IMR-90 (cell line): ENCODE results near the gene DLK2. TPM values are rescaled to one million over a fixed set of nuclear protein-coding genes. Genes with fewer than 3 reads are reported as not detected.
"Not testable (repeated sequence)": the region's sequence is repeated elsewhere in the genome, so short reads cannot be mapped to it uniquely, and the experiment has no call there.

Experiments
- ATAC-seq: fragments of 200-7000 bp; cut with Tn5 transposase; 2 replicates; pipeline ENCODE4 v1.9.1; 2020; ENCODE audit warnings: low read depth, mild to moderate bottlenecking, moderate library complexity
- BruUV-seq: library from RNA; stranded (reverse); fragments of 400-500 nt; replicated peaks from 2 replicates; lab custom pipeline; 2021; lab: Mats Ljungman, UMichigan
- CTCF ChIA-PET: fragments of 300-600 bp; formaldehyde crosslinking; extraction: SDS; loops from one replicate; lab custom pipeline; 2021; ENCODE audit warnings: antibody characterized with exemption; lab: Yijun Ruan, JAX
- POLR2A ChIA-PET: fragments of 300-600 bp; sonication (Branson Sonifier 250); formaldehyde crosslinking; loops from one replicate; lab custom pipeline; 2022; ENCODE audit warnings: antibody characterized with exemption; ENCODE audit not compliant: unreplicated experiment; lab: Charles Lee
- DNase-seq: peaks from one replicate; pipeline ENCODE4 v3.0.0; 2013
- H2AFZ ChIP-seq: replicated peaks from 2 replicates; pipeline ENCODE3; 2013; ENCODE audit warnings: low read length, mild to moderate bottlenecking; ENCODE audit not compliant: poor library complexity
- H2AK5ac ChIP-seq: 2 replicates; pipeline ENCODE4 v1.6.1; 2013; ENCODE audit warnings: low read depth, low read length, inconsistent platforms
- H2AK9ac ChIP-seq: replicated peaks from 2 replicates; pipeline ENCODE3; 2013; ENCODE audit warnings: mild to moderate bottlenecking, low read depth, low read length, moderate library complexity; ENCODE audit not compliant: poor library complexity
- H2BK120ac ChIP-seq: 2 replicates; pipeline ENCODE4 v1.6.1; 2013; ENCODE audit warnings: low read depth, low read length, inconsistent platforms
- H2BK15ac ChIP-seq: 3 replicates; pipeline ENCODE4 v1.6.1; 2013; ENCODE audit warnings: low read depth, low read length, inconsistent platforms
- H2BK20ac ChIP-seq: 2 replicates; pipeline ENCODE4 v1.6.1; 2013; ENCODE audit warnings: low read depth, mild to moderate bottlenecking, inconsistent platforms, low read length, moderate library complexity
- H2BK5ac ChIP-seq: 2 replicates; pipeline ENCODE4 v1.6.1; 2013; ENCODE audit warnings: mild to moderate bottlenecking, low read depth, low read length, inconsistent platforms; ENCODE audit not compliant: poor library complexity, severe bottlenecking
- H3K14ac ChIP-seq: replicated peaks from 2 replicates; pipeline ENCODE4 v1.6.1; 2013; ENCODE audit warnings: low read depth, low read length, inconsistent platforms
- H3K18ac ChIP-seq: 2 replicates; pipeline ENCODE4 v1.6.1; 2013; ENCODE audit warnings: low read depth, low read length, control low read depth
- H3K23ac ChIP-seq: 2 replicates; pipeline ENCODE4 v1.6.1; 2013; ENCODE audit warnings: low read depth, low read length, inconsistent platforms
- H3K27ac ChIP-seq: 2 replicates; pipeline ENCODE4 v1.5.1; 2013; ENCODE audit warnings: mild to moderate bottlenecking, control low read depth, low read length; ENCODE audit not compliant: insufficient read depth
- H3K27me3 ChIP-seq: 2 replicates; pipeline ENCODE4 v1.6.1; 2013; ENCODE audit warnings: low read length; ENCODE audit not compliant: control insufficient read depth, insufficient read depth
- H3K36me3 ChIP-seq: 2 replicates; pipeline ENCODE4 v1.6.1; 2013; ENCODE audit warnings: low read length, mixed read lengths; ENCODE audit not compliant: control insufficient read depth, insufficient read depth
- H3K4ac ChIP-seq: 2 replicates; pipeline ENCODE4 v1.6.1; 2013; ENCODE audit warnings: low read depth, low read length, inconsistent platforms
- H3K4me1 ChIP-seq: 2 replicates; pipeline ENCODE4 v1.6.1; 2013; ENCODE audit warnings: low read length, mixed read lengths; ENCODE audit not compliant: control insufficient read depth, insufficient read depth
- H3K4me2 ChIP-seq: 2 replicates; pipeline ENCODE4 v1.6.1; 2013; ENCODE audit warnings: low read depth, mild to moderate bottlenecking, control low read depth, low read length, moderate library complexity
- H3K4me3 ChIP-seq: 2 replicates; pipeline ENCODE4 v1.5.1; 2013; ENCODE audit warnings: low read depth, mild to moderate bottlenecking, control low read depth, low read length, moderate library complexity; ENCODE audit not compliant: insufficient read depth
- H3K56ac ChIP-seq: 2 replicates; pipeline ENCODE4 v1.6.1; 2013; ENCODE audit warnings: low read length, inconsistent platforms; ENCODE audit not compliant: insufficient read depth; ENCODE audit errors: extremely low read depth
- H3K79me1 ChIP-seq, 2 experiments: 2 replicates each; pipeline ENCODE4 v1.6.1; 2013; ENCODE audit warnings: low read length in 2 of 2, inconsistent platforms in 1 of 2, low read depth in 1 of 2
- H3K9ac ChIP-seq: 2 replicates; pipeline ENCODE4 v1.6.1; 2013; ENCODE audit warnings: low read depth, low read length, control low read depth
- H3K9me1 ChIP-seq: 2 replicates; pipeline ENCODE4 v1.6.1; 2013; ENCODE audit warnings: low read length, inconsistent platforms; ENCODE audit not compliant: insufficient read depth
- H3K9me3 ChIP-seq: 2 replicates; pipeline ENCODE4 v1.6.1; 2013; ENCODE audit warnings: low read length; ENCODE audit not compliant: control insufficient read depth, insufficient read depth
- H4K20me1 ChIP-seq: 2 replicates; pipeline ENCODE4 v1.6.1; 2013; ENCODE audit warnings: low read length, inconsistent platforms; ENCODE audit not compliant: insufficient read depth
- H4K5ac ChIP-seq: 2 replicates; pipeline ENCODE4 v1.6.1; 2013; ENCODE audit warnings: mild to moderate bottlenecking, low read depth, low read length, control low read depth
- H4K8ac ChIP-seq, 2 experiments: 2 replicates each; pipeline ENCODE4 v1.6.1; 2013; ENCODE audit warnings: low read depth in 2 of 2, low read length in 2 of 2, control low read depth in 1 of 2, inconsistent platforms in 1 of 2
- H4K91ac ChIP-seq: 2 replicates; pipeline ENCODE4 v1.6.1; 2013; ENCODE audit warnings: low read depth, low read length, inconsistent platforms; ENCODE audit not compliant: insufficient read depth
- WGBS, 2 experiments: methylation state at CpG; one replicate each; pipeline versions ENCODE4 v1.1.5 to v1.1.7; 2013; ENCODE audit warnings: missing lambda C conversion rate in 2 of 2; ENCODE audit not compliant: insufficient read length in 1 of 2; ENCODE audit errors: extremely low coverage in 2 of 2; 5-methylcytosine and 5-hydroxymethylcytosine counted together
- dilution Hi-C: fragments of 300-500 bp; cut with HindIII; formaldehyde crosslinking; loops from one replicate; pipeline ENCODE4 v1.14.3; 2018; ENCODE audit warnings: low sequenced_read_pairs; ENCODE audit not compliant: unreplicated experiment
- in situ Hi-C: fragments of 300-500 bp; cut with MboI; formaldehyde crosslinking; loops from 3 replicates; pipeline ENCODE4 v1.14.3; 2019; ENCODE audit warnings: low sequenced_read_pairs, inconsistent platforms, mixed read lengths
- intact Hi-C: fragments of 100-400 bp; cut with micrococcal nuclease; formaldehyde crosslinking; loops from 2 replicates; pipeline ENCODE4 v1.10.0; 2022
- polyA plus RNA-seq, 3 experiments: library from polyadenylated mRNA; depleted of rRNA; stranded (reverse); fragments of >200 nt; gene quantifications; 2 replicates each; pipeline ENCODE4 v1.2.3, GENCODE V29; 2012; ENCODE audit warnings: low replicate concordance in 1 of 3
- total RNA-seq: library from RNA; depleted of rRNA; stranded (reverse); fragments of >200 nt; gene quantifications from 2 replicates; pipeline ENCODE4 v1.2.3, GENCODE V29; 2012

DLK2 gene
- total and polyA plus RNA-seq, 2 of the 4 experiments (the other 2 are of a cell fraction), result 0.90 to 2.8 TPM

DNA sequence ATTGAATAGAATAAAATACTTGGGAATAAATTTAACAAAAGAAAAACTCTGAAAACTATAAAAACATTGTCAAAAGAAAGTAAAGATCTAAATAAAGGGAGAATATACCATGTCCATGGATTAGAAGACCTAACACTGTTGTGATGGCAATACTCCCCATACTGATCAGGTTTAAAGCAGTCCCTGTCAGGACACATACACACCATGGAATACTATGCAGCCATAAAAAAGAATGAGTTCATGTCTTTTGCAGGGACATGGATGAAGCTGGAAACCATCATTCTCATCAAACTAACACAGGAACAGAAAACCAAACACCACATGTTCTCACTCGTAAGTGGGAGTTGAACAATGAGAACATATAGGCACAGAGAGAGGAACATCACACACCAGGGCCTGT lies 44.6 kb downstream of the DLK2 start:
- H2BK20ac ChIP-seq, H2AK5ac ChIP-seq, H3K9me1 ChIP-seq, H3K9me3 ChIP-seq, H4K91ac ChIP-seq, ATAC-seq, in situ Hi-C loops, H3K4me3 ChIP-seq, H3K36me3 ChIP-seq, H2BK120ac ChIP-seq, H3K23ac ChIP-seq, H3K14ac ChIP-seq, H3K4ac ChIP-seq, H2AK9ac ChIP-seq, BruUV-seq, H2BK5ac ChIP-seq, H3K56ac ChIP-seq, H4K8ac ChIP-seq, CTCF ChIA-PET, H4K5ac ChIP-seq, H4K20me1 ChIP-seq, DNase-seq, H2BK15ac ChIP-seq, dilution Hi-C loops, H3K4me2 ChIP-seq, H3K9ac ChIP-seq, H3K79me1 ChIP-seq, POLR2A ChIA-PET, intact Hi-C loops, H2AFZ ChIP-seq, H3K18ac ChIP-seq, H3K4me1 ChIP-seq, H3K27ac ChIP-seq: not testable (repeated sequence)
- H3K27me3 ChIP-seq, result peaks cover 22% of the 10 kb centered on the region
- WGBS, 2 experiments, result no CpG with 5 or more reads among the region's 1 CpG
